ENCODE measurements around the gene PTH1R. TPM values are rescaled to one million over a fixed set of nuclear protein-coding genes. Genes with fewer than 3 reads are reported as not detected.

Gene PTH1R
- total RNA-seq, 1 donor from 2014 or later, result 2.3 TPM

- no peak for DNase-seq
These were observed 36.1 kb downstream of the PTH1R start for GRCh38 chr3:46913644-46914043.

DNA sequence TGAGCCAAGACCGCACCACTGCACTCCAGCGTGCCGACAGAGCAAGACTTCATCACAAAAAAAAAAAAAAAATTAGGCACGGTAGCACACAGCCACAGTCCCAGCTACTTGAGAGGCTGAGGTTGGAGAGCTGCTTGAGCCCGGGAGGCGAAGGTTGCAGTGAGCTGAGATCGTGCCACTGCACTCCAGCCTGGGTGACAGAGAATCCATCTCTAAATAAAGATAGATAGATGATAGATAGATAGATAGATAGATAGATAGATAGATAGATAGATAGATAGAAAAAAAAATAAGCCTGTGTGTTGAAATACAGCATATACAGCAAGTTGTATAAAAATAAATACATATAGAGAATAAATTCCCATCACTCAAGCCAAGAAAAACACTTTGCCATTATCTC, 37.3 kb downstream of the PTH1R start:
- DNase-seq, result no peak

- no peak for DNase-seq
These were observed 37.8 kb downstream of the PTH1R start for GRCh38 chr3:46915297-46915822.

- DNase-seq, result no peak
These were observed 38.8 kb downstream of the PTH1R start for GRCh38 chr3:46916278-46916677.

DNA sequence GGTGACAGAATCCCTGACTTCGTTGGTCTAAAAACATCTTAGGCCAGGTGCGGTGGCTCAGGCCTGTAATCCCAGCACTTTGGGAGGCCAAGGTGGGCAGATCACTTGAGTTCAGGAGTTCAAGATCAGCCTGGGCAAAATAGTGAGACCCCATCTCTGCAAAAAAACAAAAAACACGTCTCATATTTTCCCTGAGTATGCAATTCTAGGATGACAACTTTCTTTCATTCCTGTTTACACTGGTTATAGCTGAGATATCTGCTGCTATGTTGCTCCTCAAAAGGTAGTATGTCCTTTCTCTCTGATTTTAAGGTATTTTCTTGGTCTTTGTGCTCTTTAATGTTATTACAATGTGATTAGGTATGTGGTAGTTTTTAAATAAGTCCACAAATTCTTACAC, 39.3 kb downstream of the PTH1R start:
- DNase-seq, result no peak

- no peak for DNase-seq
These were observed 39.7 kb downstream of the PTH1R start for GRCh38 chr3:46917257-46917656.

DNA sequence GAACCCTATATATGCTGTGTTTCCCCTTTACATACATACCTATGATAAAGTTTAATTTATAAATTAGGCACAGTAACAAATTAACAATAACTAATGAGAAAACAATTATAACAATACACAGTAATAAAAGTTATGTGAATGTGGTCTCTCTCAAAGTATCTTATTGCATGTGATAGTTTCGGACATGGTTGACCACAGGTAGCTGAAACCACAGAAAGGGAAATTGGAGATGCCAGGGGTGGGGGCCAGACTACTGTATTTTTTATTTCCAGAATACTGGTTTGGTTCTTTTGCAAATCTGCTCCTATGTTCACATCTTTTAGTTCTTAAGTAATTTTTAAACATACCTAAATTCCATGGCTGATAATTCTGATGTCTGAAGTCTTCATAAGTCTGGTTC, 40.7 kb downstream of the PTH1R start:
- DNase-seq, result no peak

GRCh38 chr3:46918634-46919033, 41.1 kb downstream of the PTH1R start:
- DNase-seq, result no peak

GRCh38 chr3:46921041-46921440, 43.5 kb downstream of the PTH1R start:
- no peak for DNase-seq

GRCh38 chr3:46921871-46922271, 44.4 kb downstream of the PTH1R start:
- DNase-seq, result no peak

DNA sequence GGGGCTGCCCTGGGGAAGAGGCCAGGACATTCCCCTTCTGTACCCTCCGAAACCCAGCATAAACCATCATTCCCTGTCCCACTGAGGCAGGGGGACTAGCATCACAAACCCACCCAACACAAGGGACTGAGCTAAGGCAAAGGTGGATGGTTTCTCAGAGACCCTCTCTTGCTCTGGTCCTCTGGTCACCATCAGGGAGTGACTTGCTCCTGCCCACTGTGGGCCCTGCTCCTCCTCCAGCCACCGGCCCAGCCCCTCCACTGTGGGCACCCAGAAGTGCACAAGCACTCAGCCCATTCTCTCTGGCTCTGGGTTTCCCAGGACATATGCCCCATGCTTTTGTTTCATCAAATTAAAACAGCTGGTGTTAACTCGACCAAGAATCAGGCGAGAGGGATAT, 44.9 kb downstream of the PTH1R start:
- no peak for DNase-seq

GRCh38 chr3:46922871-46923558, 45.5 kb downstream of the PTH1R start:
- DNase-seq, result no peak

DNA sequence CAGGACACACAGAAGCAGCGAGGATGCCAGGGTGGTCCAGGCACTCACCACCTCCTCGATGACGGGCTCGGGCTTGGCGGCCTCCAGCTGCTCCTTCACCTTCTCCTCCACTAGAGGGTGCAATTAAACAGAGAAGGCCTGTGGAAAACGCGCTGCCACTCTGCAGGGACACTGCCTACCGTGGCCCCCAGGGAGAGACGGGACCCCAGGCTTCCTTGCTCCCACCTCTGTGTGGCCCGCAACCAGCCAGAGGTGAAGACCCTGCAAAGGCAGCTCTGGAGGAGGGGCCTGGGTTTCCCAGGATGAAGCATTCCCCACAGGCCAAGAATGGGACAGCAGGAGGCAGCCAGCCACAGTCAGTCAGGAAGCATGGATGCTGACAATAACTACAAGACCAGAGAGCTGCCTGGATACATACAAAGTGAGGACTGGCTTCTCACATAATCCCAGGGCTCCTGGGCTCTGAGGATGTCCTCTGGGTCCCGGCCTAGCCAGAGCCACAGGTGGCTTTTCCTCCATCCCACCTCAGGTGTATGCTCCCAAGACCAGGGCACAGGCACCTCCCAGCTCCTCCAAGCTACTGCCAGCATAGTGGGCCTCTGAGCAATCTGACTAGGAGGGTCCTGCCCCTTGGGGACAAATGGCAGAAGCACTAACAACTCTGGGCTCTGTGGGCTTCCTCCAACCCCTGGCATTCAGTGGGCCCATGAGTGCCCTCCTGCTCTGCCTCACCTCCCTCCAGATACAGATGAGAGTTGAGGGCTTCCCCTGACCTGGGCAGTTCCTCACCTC, 46.2 kb downstream of the PTH1R start:
- no peak for DNase-seq

- DNase-seq, result no peak
These were observed 47.5 kb downstream of the PTH1R start for GRCh38 chr3:46924921-46925584.

- no peak for DNase-seq
These were observed 48.0 kb downstream of the PTH1R start for GRCh38 chr3:46925585-46925934.

DNA sequence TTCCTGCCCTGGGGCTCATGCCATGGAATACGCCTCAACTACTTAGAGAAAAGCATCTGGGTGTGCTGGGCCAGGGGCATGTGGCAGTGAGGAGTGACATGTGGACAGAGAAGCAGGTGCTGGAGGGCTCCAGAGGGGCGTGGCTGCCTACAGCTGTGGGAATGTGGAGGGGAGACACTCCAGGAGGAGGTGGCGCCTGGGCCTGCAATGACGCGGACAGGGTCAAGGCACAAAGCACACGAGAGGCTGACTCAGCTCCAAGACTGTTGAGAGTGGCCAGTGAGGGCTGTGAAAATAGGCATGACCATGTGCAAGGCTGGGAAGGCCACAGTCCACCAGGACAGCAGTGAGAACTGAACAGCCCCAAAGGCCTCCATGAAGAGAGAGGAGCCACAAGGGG, 48.5 kb downstream of the PTH1R start:
- DNase-seq, result no peak

- DNase-seq, result no peak
These were observed 48.9 kb downstream of the PTH1R start for GRCh38 chr3:46926447-46926846.

GRCh38 chr3:46926871-46927717, 49.6 kb downstream of the PTH1R start:
- DNase-seq, result no peak

GRCh38 chr3:46927718-46928073, 50.2 kb downstream of the PTH1R start:
- DNase-seq, result no peak

- no peak for DNase-seq
These were observed 50.8 kb downstream of the PTH1R start for GRCh38 chr3:46928282-46928681.

DNA sequence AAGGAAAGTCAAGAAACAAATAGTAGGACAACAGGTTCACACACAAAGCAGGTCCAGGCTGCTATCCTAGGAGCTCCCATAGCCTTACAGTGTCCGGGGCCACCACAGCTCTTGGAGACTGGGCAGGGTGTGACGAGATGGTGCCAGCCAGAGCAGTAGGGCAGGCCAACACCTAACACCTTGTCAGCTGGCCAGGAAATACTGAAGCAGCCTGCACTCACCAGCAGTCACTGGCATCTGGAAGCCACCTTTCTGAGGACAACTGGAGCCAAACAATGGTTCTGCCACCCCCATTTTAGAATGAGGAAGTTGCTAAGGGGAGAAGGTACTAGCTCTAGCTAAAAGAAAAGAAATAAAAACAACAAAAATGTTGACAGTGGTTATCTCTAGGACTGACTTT, 51.8 kb downstream of the PTH1R start:
- DNase-seq, result no peak

- DNase-seq, result no peak
These were observed 52.8 kb downstream of the PTH1R start for GRCh38 chr3:46930166-46930944.

Data from occipital lobe (tissue), 2 donors.